Measurements from ENCODE around the gene RXFP2.
A peak's percentile ranks its signal among the peaks of the same experiment; 100 is the strongest.

Gene RXFP2

DNA sequence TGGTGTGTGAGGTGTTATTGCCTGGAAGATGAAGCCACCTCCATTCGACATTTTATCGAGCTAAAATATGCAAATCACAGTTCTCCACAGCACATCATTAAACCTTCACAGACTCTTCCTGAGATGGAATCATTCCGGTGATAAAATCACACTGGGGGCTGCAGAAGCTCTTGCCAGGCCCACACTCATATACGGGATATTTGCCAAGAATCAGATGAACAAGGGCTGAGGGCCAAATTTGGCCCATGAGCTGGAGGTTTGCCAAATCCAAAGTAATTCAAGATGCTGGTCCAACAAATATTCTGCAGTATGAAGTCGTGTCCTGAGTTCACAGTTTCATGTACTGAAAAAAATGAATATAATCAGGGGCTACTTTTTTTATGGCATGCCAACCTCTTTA is 16.7 kb upstream of the RXFP2 start:
- H3K4me3 ChIP-seq (ENCODE audit: low read depth, low read length): no peak overlapping the region
- TF ChIP-seq, protein P1, sequence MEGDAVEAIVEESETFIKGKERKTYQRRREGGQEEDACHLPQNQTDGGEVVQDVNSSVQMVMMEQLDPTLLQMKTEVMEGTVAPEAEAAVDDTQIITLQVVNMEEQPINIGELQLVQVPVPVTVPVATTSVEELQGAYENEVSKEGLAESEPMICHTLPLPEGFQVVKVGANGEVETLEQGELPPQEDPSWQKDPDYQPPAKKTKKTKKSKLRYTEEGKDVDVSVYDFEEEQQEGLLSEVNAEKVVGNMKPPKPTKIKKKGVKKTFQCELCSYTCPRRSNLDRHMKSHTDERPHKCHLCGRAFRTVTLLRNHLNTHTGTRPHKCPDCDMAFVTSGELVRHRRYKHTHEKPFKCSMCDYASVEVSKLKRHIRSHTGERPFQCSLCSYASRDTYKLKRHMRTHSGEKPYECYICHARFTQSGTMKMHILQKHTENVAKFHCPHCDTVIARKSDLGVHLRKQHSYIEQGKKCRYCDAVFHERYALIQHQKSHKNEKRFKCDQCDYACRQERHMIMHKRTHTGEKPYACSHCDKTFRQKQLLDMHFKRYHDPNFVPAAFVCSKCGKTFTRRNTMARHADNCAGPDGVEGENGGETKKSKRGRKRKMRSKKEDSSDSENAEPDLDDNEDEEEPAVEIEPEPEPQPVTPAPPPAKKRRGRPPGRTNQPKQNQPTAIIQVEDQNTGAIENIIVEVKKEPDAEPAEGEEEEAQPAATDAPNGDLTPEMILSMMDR (IDR thresholded peaks at IDR 0.05; ENCODE audit: borderline replicate concordance, insufficient read depth, low read depth, low read length): no peak

DNA sequence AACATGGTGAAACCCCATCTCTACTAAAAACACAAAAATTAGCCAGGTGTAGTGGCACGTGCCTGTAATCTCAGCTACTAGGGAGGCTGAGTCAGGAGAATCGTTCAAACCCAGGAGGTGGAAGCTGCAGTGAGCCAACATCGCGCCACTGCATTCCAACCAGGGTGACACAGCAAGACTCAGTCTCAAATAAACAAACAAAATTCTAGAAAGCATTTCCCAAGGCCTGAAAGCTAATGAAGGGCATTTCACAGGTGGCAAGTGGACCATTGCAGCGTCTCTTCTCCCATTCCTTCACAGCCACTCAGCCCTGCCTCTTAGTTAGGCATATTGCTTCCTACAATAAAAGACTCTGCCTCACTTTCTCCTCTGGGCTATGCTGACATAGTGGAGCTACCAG is 13.5 kb upstream of the RXFP2 start:
- TF ChIP-seq, protein P1 (IDR thresholded peaks at IDR 0.05; ENCODE audit: borderline replicate concordance, insufficient read depth, low read depth, low read length): no peak
- H3K4me3 ChIP-seq (ENCODE audit: low read depth, low read length): no peak overlapping the region

DNA sequence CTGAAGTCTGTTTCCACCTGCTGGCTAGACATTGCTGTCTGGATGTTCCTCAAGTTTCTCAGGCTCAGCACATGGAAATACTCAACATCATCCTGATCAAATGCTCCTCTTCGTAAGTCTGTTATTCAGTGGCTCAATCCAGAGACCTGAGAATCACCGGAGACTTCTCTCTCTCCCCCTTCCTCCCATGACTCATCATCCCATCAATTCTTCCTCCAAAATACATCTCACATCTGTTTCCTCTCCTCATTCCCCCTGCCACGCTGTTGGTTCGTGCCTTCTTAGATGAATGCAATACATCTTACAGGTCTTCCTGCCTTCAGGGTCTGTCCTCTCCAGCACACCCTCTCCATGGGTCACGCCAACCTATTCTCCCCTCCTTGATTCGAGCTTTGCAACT is 7.4 kb upstream of the RXFP2 start:
- no peak overlapping the region for H3K4me3 ChIP-seq (ENCODE audit: low read depth, low read length)
- TF ChIP-seq, protein P1 (IDR thresholded peaks at IDR 0.05; ENCODE audit: borderline replicate concordance, insufficient read depth, low read depth, low read length): no peak

DNA sequence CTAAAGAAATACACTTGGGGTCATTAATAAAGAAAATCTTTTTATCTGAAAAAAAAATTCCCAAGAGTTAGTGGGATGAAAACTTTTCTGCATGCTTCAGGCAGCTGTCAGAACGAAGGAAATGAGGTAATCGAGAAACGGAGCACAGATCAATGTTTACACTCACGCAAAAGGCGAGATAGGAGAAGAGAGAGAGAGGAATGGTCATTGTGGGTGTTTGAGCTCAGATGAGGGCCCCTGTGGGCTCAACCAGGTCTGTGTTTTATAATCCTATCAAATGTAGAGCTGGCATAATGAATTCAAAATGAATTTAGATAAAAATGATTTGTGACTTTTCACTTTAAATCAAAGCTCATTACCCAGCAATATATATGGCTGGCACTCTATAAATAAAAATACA is 6.3 kb upstream of the RXFP2 start:
- TF ChIP-seq, protein P1 (IDR thresholded peaks at IDR 0.05; ENCODE audit: borderline replicate concordance, insufficient read depth, low read depth, low read length): no peak

DNA sequence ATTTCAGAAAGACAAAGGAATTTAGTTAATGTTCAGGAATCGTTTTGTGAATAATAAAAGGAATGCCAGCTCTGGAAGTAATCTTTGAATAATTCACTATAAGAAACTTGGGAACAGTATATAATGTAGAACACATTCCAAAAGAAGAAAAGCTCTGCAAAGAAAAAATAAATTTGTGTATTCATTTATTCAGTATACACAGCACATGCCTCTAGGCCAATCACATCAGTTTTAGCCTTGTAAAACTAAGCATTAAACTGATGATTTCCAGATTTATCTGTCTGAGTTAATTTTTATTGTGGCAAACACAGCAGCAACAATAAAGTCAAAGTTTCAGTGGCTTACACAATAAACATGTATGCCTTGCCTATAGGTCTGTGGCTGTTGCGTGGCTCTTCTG is 5.7 kb upstream of the RXFP2 start:
- TF ChIP-seq, protein P1 (IDR thresholded peaks at IDR 0.05; ENCODE audit: borderline replicate concordance, insufficient read depth, low read depth, low read length): no peak

More for the DNA sequence above, 6.3 kb upstream of the RXFP2 start:
- no peak overlapping the region for H3K4me3 ChIP-seq (ENCODE audit: low read depth, low read length)

DNA sequence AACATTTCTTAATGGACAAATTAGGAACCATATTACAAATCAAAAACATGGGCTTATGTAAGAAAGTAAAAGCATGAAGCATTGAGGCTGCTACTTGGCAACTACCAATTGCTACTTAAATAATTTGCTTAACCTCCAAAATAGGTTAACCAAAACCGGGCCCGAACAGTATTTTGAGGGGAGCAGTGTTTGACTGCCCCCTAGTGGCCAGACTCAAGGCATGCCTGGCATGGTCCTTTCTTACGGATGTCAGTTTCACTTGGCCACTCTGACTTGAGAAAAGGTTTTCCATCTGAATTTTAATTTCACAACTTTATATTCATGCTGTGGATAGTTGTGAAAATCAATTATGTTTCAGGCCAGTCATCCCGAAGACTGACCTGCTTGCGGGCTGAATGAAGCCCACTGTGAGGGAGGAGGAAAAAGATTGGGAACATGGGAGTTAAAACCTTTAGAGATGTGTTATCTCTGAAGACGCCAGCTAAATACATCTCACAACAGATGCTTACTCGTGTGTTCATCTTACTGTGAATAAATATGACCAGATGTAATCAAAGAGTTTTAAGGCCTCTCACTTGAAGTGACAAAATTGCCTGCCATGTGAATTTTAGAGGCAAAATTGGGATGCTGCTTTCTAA is 2.9 kb downstream of the RXFP2 start:
- H3K4me3 ChIP-seq (ENCODE audit: low read depth, low read length): no peak overlapping the region
- TF ChIP-seq, protein P1 (IDR thresholded peaks at IDR 0.05; ENCODE audit: borderline replicate concordance, insufficient read depth, low read depth, low read length): peak; percentile 90

More for the DNA sequence above, 5.7 kb upstream of the RXFP2 start:
- H3K4me3 ChIP-seq (ENCODE audit: low read depth, low read length): no peak overlapping the region

DNA sequence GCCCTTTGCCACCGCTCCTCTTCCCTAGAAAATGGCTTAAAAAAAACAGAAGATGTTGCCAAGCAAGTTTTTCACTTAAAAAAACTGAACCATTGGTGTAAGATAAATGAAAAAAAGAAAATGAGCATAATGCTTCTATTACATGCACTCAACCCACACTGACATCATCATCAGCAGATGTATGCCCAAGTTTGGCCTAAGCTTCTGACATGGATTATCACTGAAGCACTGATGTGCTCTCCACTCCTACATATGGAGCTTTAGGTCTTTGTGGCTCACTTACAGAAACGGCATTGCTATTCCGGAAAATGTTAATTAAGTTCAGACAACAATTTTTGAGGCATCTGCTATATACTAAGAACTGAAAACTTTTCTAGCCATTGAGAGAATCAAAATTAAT is 8.0 kb downstream of the RXFP2 start:
- H3K4me3 ChIP-seq (ENCODE audit: low read depth, low read length): no peak overlapping the region
- TF ChIP-seq, protein P1 (IDR thresholded peaks at IDR 0.05; ENCODE audit: borderline replicate concordance, insufficient read depth, low read depth, low read length): no peak
